GM18511 (cell line): ENCODE results near the gene GGTLC2.
"Not testable (repeated sequence)": the region's sequence is repeated elsewhere in the genome, so short reads cannot be mapped to it uniquely, and the experiment has no call there.

ENCODE experiments used
- ATAC-seq: cut with Tn5 transposase; IDR thresholded peaks from one replicate; pipeline ENCODE4 v1.9.1; 2021; ENCODE audit warnings: mild to moderate bottlenecking, moderate library complexity; ENCODE audit not compliant: unreplicated experiment

The GGTLC2 gene

GRCh38 chr22:22636260-22636659 lies 8.2 kb upstream of the GGTLC2 start:
- ATAC-seq, result not testable (repeated sequence)

GRCh38 chr22:22638313-22638712 lies 6.1 kb upstream of the GGTLC2 start:
- ATAC-seq, result not testable (repeated sequence)

GRCh38 chr22:22642255-22642654 lies 2.2 kb upstream of the GGTLC2 start:
- not testable (repeated sequence) for ATAC-seq

DNA sequence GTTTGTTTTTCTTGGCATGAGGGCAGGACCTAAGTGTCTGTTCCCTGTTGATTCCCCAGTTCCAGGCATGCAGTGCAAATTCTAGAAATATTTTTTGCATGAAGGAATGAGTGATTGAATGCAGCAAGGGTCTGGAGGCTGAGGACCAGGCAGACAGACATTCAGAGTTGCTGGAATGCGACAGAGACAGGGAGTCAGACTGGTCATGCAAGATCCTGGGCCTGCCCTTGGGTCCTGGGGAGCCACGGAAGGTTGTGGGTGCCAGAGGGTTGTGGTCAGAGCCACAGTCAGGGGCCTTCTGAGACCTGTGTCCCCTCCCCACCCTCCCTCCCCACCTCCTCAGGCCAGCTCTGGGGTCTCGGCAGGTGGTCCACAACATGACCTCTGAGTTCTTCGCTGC lies 1.6 kb downstream of the GGTLC2 start:
- not testable (repeated sequence) for ATAC-seq

DNA sequence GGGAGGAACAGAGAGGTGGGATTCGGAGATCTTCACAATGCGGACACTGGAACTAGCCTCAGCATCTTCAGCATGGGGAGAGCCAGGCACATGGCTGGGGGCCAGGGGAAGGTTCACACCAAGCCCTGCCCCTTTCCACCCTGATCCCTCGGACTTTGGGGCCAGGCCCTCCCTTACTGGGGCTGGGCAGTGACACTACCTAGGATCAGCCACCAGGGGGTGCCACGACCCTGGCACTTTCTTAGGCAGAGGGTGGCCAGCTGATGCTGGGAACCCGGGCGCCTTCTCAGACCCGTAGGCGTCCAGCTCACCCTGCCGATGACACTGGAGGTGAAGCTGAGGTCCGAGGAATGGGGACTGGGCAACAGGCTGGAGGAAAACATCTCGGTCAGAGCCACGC lies 3.5 kb downstream of the GGTLC2 start:
- ATAC-seq, result not testable (repeated sequence)

- ATAC-seq, result not testable (repeated sequence)
These were observed 4.6 kb downstream of the GGTLC2 start for GRCh38 chr22:22648863-22649536.

GRCh38 chr22:22649761-22650160 lies 5.3 kb downstream of the GGTLC2 start:
- not testable (repeated sequence) for ATAC-seq

DNA sequence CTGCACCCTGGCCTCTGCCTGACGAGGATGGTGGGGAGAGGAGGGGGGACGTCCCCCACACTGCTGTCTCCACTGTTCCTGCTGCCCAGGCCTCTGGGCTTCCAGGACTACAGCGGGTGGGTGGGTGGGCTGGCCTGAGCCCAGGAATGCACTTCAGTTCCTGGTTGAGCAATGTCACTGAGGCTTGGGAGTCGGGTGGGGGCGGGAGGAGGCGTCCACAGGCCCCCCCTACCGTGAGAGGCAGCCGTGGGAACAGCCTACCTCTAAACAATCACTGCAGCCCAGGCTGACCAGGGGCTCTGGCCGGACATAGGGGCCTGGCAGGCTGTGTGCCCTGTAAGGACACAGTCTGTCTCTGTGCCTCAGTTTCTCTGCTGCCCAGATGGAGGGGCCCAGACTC lies 6.0 kb downstream of the GGTLC2 start:
- ATAC-seq, result not testable (repeated sequence)

DNA sequence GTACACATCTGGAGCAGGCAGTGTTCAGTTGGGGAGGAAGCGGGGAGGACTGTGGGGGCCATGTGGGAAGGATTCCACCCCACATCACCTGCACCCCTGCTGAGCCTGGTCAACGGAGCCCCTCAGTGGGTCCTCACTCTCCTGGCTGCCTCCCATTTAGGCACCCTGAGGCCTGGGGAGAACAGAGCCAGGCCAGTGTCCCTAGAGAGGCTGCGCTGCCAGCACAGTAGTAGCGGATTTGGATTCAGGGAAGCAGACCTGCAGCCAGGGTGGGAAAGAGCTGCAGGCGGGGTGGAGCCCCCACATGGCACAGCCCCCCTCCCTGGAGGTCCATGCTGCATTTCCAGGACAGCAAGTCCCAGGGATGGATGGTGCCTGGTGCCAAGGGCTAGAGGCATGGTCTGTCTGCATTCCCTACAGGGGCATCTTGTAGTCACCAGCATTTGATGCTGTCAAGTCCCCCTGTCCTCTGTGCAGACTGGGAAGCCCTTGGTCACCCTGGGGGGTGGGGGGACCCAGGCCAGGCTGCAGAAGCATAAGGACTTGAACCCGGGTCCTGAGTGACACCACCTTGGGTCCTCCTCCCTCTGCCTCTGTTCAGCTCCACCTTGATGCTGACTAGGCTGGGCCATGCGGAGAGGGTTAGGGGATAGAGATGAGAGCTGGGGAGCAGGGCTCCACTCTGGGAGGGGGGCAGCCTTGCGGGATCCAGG lies 6.5 kb downstream of the GGTLC2 start:
- not testable (repeated sequence) for ATAC-seq

DNA sequence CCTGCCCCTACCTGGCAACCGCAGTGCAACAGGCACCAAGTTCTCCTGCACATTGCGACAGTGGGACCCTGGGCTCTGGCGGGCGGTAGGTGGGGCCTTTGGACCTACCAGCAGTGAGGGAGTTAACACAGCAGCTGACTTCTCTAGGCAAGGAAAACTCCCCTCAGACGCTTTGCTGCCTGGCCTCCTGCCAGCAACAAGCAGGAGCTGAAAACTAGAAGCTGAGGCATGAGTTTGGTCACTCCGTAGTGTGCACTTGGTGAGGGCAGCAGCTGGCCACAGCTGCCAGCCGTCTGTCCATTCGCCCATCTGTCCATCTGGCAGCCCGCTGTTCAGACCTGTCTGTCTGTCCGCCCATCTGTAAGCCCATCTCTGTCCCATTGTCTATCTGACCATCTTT lies 7.2 kb downstream of the GGTLC2 start:
- ATAC-seq, result not testable (repeated sequence)

DNA sequence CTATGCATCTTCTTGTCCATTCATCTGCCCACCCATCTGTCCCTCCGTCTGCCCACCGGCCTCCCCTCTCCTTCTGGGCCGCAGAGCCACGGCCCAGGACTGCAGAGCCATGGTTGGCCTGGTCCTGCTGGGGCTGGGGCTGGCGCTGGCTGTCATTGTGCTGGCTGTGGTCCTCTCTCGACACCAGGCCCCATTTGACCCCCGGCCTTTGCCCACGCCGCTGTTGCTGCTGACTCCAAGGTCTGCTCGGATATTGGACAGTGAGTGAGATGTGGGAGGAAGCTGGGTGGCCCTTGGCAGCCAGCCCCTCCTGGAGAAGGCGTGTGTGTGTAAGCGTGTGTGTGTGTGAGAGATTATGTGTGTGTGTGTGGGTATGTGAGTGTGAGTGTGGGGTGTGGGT lies 7.7 kb downstream of the GGTLC2 start:
- ATAC-seq, result not testable (repeated sequence)

- ATAC-seq, result not testable (repeated sequence)
These were observed 8.2 kb downstream of the GGTLC2 start for GRCh38 chr22:22652573-22652972.

DNA sequence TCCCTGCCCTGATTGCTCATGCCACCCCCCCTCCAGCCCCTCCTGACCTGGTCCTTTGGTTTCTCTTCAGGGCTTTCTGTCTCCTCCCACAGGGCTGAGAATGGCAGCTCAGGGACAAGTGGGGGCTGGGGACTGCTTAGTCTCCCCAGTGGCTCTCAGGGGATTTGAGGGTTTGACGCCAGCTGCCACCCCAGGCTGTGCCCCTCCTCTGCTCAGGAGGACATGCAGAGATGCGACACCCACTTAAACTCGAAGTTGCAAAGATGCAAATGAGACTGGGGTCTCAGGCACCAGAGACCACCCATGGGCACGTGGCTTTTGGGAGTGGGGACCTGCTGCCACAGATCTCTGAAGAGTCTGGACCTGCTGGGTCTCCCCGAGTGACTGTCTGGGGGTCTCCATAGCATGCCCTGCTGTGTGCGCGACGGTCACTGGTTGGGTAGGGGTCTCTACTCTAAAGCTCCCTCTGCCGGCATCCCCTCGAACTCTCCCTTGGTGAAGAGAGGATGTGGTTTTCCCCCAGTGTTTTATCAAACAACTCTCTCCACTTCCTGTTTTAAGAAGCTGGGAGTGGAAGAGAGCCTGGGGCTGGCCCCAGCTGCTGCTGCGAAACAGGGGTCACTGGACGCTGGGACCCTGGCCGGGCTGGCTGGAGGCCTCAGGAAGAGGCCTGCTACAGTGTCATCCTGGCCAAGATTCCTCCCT lies 9.4 kb downstream of the GGTLC2 start:
- not testable (repeated sequence) for ATAC-seq

- no peak for ATAC-seq
These were observed 11.3 kb downstream of the GGTLC2 start for GRCh38 chr22:22655452-22656290.

DNA sequence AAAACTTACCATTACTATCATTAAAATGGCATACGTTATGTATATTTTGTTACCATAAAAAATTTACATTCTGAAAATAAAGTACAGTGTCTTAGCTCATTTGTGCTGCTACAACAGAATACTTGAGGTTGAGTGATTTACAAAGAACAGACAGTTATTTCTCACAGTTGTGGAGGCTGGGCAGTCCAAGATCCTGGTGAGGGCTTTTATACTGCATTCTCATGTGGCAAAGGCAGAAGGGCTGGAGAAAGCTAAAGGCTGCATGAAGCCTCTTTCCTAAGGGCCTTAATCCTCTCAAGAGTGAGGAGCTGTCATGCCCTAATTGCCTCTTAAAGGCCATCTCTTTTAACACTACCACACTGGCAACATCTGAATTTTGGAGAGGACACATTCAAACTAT lies 13.3 kb downstream of the GGTLC2 start:
- no peak for ATAC-seq

GRCh38 chr22:22661275-22661674 lies 16.9 kb downstream of the GGTLC2 start:
- no peak for ATAC-seq

GRCh38 chr22:22662095-22662494 lies 17.7 kb downstream of the GGTLC2 start:
- ATAC-seq, result no peak

DNA sequence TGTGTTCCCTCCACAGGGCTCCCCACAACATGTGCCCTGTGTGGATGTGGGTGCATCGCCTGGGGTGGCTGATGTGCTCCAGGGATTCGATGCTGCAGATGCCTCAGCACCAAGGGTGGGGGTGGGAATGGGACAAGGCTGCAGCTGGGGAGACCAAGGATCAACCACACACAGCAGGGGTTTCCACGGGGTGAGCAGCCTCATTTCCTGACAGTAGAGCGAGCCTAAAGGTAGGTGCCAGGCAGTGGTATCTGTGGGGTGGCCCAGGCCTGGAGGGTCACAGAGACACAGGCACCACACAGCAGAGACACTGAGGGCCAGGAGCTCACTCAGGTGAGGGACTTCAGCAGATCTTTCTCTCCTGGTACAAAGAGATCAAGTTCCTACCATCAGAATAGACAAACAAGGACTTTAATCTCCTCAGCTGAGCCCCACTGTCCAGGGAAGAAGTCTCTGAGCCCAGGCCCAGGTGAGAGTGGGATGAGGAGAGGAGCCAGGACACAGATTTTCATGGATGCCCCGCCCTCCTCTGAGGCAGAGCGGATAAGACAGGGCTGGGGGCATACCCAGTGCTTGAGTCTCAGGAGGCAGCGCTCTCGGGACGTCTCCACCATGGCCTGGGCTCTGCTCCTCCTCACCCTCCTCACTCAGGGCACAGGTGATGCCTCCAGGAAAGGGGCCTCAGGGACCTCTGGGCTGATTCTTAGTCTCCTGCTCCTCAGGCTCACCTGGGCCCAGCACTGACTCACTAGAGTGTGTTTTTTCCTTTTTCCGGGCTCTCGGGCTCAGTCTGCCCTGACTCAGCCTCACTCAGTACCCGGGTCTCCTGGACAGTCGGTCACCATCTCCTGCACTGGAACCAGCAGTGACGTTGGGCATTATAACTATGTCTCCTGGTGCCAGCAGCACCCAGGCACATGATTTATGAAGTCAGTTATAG lies 19.7 kb downstream of the GGTLC2 start:
- no peak for ATAC-seq

DNA sequence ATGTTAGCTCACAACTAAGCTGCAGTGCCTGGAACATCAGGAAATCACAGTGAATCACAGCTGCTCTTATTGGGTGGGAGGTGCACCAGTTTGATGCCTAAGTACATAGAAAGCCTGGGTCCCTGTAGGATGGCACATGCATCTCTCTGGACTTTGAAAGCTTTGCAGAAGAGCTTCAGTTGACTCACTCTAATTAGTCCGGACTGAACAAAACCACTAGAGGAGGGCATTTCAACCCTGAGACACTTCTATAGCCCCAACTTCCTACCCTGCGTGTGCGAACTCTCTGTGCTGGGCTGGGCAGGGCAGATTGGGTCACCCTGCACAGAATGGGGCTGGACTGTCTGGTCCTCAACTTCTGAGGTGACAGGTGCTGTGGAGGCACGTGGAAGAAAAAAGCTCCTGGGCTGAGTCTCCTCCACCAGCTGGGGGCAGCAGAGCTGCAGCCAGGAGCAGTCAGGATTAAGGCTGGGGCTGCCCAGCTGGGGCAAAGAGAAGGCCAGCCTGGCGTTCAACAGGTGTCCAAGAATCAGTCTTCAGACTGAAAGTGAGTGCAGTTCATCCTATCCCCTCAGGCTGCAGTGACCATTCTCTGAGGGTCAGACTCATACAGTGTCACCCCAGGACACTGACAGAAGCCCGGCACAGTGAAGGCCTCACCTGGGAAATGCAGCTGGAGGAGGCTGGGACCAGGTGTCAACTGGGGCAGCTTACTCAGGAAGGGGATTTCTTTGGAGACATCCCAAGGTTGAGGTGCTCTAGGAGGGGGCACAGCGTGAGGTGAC lies 22.1 kb downstream of the GGTLC2 start:
- ATAC-seq, result no peak
